Measurements from ENCODE around the gene AKAP10.
"Not testable (repeated sequence)": the region's sequence is repeated elsewhere in the genome, so short reads cannot be mapped to it uniquely, and the experiment has no call there.

The AKAP10 gene

DNA sequence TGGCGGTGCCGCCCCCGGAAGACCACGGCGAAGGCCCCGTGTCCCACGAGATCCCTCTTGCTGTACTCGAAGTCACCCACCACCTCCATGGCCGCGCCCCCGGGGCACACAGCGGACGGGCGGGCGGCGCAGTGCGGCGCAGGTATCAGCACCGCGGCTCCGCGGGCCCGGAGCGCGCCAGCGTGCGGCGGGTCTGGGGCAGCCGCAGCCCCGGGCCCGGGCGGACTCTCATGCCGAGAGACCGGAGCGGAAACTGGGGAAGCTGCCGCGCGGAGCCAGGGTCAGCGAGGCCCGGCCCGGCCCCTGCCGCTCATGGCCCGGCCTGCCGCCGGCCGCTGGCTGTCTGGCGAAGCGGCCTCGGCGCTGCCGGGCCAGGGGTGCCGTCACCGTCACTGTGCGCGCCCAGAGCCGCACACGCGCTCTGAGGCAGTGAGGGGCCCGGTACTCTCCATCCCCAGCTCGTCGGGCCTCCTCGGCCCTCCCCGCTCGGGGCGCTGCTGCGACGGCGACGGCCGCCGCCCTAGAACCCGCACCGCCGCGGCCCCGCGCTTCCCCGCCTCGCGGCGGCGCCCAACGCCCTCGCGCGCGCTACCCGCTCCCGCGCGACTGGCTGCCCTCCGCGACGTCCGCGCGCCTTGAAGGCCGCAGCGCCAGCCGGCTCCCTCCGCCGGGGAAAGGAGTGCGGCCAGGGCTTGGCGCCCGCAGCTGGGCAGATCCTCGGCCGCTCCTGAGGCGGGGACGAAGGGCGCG lies 110.1 kb downstream of the AKAP10 start, which contains the start of gene ULK2:
Gene ULK2, minus strand, starts transcription at position 608 of the 750 bp plus-strand sequence. Its CDS starts 519 bp downstream, at position 89.
- peak; percentile 30 for DNase-seq (ENCODE audit: low spot score)

DNA sequence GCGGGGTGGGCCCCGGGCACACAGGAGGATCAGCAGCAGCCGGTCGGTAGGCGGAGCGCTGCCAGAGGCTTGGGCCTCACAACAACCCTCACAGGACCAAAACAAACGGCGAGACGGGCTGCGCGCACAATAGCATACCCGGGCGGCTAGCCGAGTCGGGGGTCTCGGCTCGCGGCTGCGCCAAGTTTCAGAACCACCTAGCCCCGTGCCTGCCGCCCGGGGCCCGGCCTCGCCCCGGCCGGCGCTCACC lies 110.6 kb downstream of the AKAP10 start:
- peak; percentile 33 for DNase-seq (ENCODE audit: low spot score)

DNA sequence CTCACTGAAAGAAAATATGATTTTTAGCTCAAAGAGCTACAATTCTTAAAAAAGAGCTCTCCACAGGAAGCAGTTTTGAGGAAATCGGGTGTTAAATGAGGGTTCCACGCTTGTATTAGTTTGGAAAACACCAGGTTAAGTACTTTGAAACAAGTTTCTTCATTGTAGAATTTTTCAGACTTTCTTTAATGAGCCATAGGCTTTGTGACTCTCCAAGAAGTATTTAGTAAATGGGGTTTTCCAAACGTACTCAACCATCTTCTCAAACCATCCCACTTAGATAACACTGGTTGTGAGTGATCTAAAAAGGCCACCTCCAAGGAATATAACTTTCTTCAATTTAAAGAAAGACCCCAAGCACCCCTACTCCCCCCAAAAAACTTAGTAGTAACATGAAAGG lies 112.6 kb downstream of the AKAP10 start:
- DNase-seq (ENCODE audit: low spot score) = no peak

DNA sequence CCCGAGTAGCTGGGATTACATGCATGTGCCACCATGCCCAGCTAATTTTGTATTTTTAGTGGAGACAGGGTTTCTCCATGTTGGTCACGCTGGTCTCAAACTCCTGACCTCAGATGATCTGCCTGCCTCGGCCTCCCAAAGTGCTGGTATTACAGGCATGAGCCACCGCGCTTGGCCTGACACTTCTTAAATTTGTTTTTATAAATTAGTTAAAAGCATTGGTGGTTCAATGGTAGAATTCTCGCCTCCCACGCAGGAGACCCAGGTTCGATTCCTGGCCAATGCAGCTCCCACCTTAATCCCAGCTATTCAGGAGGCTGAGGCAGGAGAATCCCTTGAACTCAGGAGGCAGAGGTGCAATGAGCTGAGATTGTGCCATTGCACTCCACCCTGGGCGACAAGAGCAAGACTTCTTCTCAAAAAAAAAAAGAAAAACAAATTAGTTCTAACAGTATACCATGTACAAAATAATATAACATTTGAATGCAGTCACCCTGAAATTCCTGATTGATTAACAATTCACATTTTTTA lies 116.9 kb downstream of the AKAP10 start:
- DNase-seq (ENCODE audit: low spot score) = not testable (repeated sequence)

DNA sequence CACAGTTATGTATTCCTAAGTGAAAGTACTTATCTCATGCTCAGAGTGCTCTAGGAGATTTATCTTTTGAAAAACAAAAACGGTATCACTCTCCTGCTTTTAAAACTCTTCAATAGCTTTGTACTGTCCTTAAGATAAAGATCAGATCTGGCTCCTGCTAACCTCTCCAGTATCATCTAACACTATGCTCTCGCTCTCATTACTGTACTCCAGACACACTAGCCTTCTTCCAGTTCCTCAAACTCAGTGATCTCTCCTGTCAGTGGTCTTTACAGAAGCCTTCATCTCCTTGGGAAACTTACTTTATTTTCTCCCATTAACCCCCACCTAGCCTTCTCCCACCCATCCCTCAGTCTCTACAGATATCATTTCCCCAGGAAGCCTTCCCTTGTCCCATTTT lies 120.0 kb downstream of the AKAP10 start:
- no peak for DNase-seq (ENCODE audit: low spot score)

Data from activated CD4-positive, alpha-beta T cell treated with anti-CD3 and anti-CD28 coated beads, Interleukin-2, Interleukin-4, amounts not matched to agents 100 ng/mL and 50 ng/mL, durations not matched to agents 16 hours and 8 hours (primary cell).